ENCODE measurements around the gene SMCHD1. TPM values are rescaled to one million over a fixed set of nuclear protein-coding genes. Genes with fewer than 3 reads are reported as not detected.

The SMCHD1 gene
- total and polyA plus RNA-seq, 2 experiments from 2014 or later: 7.7 to 39.0 TPM

DNA sequence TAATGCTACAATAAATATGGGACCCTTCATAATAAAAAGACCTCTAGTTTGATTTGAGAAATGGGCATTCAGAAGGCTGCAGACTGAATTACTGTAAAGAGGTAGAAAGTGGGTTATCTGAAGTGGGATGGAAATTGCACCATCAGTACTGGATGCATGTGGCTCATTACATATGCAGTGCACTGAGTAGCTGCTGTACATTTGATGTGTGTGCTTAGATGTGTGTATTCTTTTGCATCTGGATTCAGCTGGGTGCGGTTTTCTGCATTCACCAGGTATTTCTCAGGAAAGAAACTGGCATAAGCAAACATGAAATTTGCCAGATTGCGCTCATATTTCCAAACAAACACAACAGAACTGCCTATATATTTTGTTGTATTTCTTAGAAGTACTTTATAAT lies 45.9 kb upstream of the SMCHD1 start:
- Mint-ChIP-seq H3K27ac (no peak overlapping the region), H3K4me3 (no peak overlapping the region), H3K27me3 (ENCODE audit: insufficient read depth, low read depth, poor library complexity) (no peaks in the 10 kb centered on the region)

More for the DNA sequence above, 45.9 kb upstream of the SMCHD1 start:
- no peak for DNase-seq (ENCODE audit: low spot score)
- Mint-ChIP-seq H3K9me3 (no peaks in the 10 kb centered on the region), H3K36me3 (ENCODE audit: low read depth) (peaks cover 56% of the 10 kb centered on the region), H3K4me1 (no peaks in the 10 kb centered on the region)
- H3K9me2 ChIP-seq (ENCODE audit: insufficient read depth): no peaks in the 10 kb centered on the region
- H3F3A ChIP-seq (replicated peaks; ENCODE audit: low read depth): no peaks in the 10 kb centered on the region
- H3K36me3 ChIP-seq (ENCODE audit: insufficient read depth): peaks cover 57% of the 10 kb centered on the region
- H3K4me2 ChIP-seq: no peak overlapping the region
- H3K27ac ChIP-seq (ENCODE audit: low read depth): no peak overlapping the region
- H3K27me3 ChIP-seq (ENCODE audit: insufficient read depth): no peaks in the 10 kb centered on the region
- no peak for ATAC-seq
- H3K4me3 ChIP-seq: no peak overlapping the region
- TF ChIP-seq POLR2AphosphoS5 (IDR thresholded peaks at IDR 0.05; ENCODE audit: low read depth): no peak
- TF ChIP-seq, protein P1, sequence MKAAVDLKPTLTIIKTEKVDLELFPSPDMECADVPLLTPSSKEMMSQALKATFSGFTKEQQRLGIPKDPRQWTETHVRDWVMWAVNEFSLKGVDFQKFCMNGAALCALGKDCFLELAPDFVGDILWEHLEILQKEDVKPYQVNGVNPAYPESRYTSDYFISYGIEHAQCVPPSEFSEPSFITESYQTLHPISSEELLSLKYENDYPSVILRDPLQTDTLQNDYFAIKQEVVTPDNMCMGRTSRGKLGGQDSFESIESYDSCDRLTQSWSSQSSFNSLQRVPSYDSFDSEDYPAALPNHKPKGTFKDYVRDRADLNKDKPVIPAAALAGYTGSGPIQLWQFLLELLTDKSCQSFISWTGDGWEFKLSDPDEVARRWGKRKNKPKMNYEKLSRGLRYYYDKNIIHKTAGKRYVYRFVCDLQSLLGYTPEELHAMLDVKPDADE (IDR thresholded peaks at IDR 0.05): no peak
- no peak for TF ChIP-seq ZNF114 (CRISPR knock-in tag; IDR thresholded peaks at IDR 0.05)
- TF ChIP-seq NANOG (IDR thresholded peaks at IDR 0.05; ENCODE audit: borderline replicate concordance): no peak
- TF ChIP-seq STAT1 (IDR thresholded peaks at IDR 0.05; ENCODE audit: unreplicated experiment): no peak
- TF ChIP-seq ZNF331 (CRISPR knock-in tag; IDR thresholded peaks at IDR 0.05; ENCODE audit: low read depth): no peak
- TF ChIP-seq, protein P2, sequence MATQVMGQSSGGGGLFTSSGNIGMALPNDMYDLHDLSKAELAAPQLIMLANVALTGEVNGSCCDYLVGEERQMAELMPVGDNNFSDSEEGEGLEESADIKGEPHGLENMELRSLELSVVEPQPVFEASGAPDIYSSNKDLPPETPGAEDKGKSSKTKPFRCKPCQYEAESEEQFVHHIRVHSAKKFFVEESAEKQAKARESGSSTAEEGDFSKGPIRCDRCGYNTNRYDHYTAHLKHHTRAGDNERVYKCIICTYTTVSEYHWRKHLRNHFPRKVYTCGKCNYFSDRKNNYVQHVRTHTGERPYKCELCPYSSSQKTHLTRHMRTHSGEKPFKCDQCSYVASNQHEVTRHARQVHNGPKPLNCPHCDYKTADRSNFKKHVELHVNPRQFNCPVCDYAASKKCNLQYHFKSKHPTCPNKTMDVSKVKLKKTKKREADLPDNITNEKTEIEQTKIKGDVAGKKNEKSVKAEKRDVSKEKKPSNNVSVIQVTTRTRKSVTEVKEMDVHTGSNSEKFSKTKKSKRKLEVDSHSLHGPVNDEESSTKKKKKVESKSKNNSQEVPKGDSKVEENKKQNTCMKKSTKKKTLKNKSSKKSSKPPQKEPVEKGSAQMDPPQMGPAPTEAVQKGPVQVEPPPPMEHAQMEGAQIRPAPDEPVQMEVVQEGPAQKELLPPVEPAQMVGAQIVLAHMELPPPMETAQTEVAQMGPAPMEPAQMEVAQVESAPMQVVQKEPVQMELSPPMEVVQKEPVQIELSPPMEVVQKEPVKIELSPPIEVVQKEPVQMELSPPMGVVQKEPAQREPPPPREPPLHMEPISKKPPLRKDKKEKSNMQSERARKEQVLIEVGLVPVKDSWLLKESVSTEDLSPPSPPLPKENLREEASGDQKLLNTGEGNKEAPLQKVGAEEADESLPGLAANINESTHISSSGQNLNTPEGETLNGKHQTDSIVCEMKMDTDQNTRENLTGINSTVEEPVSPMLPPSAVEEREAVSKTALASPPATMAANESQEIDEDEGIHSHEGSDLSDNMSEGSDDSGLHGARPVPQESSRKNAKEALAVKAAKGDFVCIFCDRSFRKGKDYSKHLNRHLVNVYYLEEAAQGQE (IDR thresholded peaks at IDR 0.05; ENCODE audit: unreplicated experiment): no peak
- TF ChIP-seq CREB1 (CRISPR knock-in tag; IDR thresholded peaks at IDR 0.05; ENCODE audit: low read depth): no peak
- no peak for TF ChIP-seq EZH2 (IDR thresholded peaks at IDR 0.05; ENCODE audit: low read depth, unreplicated experiment)
- no peak for TF ChIP-seq JUNB (IDR thresholded peaks at IDR 0.05; ENCODE audit: unreplicated experiment)
- TF ChIP-seq, protein P3, sequence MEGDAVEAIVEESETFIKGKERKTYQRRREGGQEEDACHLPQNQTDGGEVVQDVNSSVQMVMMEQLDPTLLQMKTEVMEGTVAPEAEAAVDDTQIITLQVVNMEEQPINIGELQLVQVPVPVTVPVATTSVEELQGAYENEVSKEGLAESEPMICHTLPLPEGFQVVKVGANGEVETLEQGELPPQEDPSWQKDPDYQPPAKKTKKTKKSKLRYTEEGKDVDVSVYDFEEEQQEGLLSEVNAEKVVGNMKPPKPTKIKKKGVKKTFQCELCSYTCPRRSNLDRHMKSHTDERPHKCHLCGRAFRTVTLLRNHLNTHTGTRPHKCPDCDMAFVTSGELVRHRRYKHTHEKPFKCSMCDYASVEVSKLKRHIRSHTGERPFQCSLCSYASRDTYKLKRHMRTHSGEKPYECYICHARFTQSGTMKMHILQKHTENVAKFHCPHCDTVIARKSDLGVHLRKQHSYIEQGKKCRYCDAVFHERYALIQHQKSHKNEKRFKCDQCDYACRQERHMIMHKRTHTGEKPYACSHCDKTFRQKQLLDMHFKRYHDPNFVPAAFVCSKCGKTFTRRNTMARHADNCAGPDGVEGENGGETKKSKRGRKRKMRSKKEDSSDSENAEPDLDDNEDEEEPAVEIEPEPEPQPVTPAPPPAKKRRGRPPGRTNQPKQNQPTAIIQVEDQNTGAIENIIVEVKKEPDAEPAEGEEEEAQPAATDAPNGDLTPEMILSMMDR (conservative IDR thresholded peaks at IDR 0.05; ENCODE audit: low read depth in 2 of 2): no peak
- TF ChIP-seq, protein P4, sequence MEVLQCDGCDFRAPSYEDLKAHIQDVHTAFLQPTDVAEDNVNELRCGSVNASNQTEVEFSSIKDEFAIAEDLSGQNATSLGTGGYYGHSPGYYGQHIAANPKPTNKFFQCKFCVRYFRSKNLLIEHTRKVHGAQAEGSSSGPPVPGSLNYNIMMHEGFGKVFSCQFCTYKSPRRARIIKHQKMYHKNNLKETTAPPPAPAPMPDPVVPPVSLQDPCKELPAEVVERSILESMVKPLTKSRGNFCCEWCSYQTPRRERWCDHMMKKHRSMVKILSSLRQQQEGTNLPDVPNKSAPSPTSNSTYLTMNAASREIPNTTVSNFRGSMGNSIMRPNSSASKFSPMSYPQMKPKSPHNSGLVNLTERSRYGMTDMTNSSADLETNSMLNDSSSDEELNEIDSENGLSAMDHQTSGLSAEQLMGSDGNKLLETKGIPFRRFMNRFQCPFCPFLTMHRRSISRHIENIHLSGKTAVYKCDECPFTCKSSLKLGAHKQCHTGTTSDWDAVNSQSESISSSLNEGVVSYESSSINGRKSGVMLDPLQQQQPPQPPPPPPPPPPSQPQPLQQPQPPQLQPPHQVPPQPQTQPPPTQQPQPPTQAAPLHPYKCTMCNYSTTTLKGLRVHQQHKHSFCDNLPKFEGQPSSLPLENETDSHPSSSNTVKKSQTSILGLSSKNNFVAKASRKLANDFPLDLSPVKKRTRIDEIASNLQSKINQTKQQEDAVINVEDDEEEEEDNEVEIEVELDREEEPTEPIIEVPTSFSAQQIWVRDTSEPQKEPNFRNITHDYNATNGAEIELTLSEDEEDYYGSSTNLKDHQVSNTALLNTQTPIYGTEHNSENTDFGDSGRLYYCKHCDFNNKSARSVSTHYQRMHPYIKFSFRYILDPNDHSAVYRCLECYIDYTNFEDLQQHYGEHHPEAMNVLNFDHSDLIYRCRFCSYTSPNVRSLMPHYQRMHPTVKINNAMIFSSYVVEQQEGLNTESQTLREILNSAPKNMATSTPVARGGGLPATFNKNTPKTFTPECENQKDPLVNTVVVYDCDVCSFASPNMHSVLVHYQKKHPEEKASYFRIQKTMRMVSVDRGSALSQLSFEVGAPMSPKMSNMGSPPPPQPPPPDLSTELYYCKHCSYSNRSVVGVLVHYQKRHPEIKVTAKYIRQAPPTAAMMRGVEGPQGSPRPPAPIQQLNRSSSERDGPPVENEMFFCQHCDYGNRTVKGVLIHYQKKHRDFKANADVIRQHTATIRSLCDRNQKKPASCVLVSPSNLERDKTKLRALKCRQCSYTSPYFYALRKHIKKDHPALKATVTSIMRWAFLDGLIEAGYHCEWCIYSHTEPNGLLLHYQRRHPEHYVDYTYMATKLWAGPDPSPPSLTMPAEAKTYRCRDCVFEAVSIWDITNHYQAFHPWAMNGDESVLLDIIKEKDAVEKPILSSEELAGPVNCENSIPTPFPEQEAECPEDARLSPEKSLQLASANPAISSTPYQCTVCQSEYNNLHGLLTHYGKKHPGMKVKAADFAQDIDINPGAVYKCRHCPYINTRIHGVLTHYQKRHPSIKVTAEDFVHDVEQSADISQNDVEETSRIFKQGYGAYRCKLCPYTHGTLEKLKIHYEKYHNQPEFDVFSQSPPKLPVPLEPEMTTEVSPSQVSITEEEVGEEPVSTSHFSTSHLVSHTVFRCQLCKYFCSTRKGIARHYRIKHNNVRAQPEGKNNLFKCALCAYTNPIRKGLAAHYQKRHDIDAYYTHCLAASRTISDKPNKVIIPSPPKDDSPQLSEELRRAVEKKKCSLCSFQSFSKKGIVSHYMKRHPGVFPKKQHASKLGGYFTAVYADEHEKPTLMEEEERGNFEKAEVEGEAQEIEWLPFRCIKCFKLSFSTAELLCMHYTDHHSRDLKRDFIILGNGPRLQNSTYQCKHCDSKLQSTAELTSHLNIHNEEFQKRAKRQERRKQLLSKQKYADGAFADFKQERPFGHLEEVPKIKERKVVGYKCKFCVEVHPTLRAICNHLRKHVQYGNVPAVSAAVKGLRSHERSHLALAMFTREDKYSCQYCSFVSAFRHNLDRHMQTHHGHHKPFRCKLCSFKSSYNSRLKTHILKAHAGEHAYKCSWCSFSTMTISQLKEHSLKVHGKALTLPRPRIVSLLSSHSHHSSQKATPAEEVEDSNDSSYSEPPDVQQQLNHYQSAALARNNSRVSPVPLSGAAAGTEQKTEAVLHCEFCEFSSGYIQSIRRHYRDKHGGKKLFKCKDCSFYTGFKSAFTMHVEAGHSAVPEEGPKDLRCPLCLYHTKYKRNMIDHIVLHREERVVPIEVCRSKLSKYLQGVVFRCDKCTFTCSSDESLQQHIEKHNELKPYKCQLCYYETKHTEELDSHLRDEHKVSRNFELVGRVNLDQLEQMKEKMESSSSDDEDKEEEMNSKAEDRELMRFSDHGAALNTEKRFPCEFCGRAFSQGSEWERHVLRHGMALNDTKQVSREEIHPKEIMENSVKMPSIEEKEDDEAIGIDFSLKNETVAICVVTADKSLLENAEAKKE (CRISPR knock-in tag; IDR thresholded peaks at IDR 0.05): no peak
- no peak for TF ChIP-seq EZH2phosphoT487 (IDR thresholded peaks at IDR 0.05; ENCODE audit: unreplicated experiment)
- peaks cover 7% of the 10 kb centered on the region; the same call in 1 of the 2 replicates for H4K20me1 ChIP-seq (replicated peaks; ENCODE audit: insufficient read depth)
- H3K79me2 ChIP-seq (replicated peaks; ENCODE audit: insufficient read depth): no peaks in the 10 kb centered on the region
- H3K4me1 ChIP-seq (ENCODE audit: insufficient read depth): no peaks in the 10 kb centered on the region
- H2AFZ ChIP-seq: no peak overlapping the region
